ENCODE measurements around the gene MYMX.

DNA sequence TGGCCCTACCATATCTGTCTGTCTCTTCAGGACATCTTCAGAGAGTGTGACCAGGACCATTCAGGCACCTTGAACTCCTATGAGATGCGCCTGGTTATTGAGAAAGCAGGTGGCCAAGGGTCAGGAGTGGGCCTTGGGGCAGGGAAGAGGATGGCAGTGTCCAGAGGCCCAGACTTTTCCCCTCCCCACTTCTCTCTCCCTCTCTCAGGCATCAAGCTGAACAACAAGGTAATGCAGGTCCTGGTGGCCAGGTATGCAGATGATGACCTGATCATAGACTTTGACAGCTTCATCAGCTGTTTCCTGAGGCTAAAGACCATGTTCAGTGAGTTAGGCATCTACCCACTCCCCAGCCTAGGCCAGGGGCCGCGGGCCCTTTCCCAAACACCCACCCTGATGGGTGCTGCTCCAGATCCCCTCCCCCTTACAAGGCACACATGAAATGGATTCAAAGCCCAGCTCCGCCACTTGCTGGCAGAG lies 33.8 kb upstream of the MYMX start:
- TF ChIP-seq, protein P1, sequence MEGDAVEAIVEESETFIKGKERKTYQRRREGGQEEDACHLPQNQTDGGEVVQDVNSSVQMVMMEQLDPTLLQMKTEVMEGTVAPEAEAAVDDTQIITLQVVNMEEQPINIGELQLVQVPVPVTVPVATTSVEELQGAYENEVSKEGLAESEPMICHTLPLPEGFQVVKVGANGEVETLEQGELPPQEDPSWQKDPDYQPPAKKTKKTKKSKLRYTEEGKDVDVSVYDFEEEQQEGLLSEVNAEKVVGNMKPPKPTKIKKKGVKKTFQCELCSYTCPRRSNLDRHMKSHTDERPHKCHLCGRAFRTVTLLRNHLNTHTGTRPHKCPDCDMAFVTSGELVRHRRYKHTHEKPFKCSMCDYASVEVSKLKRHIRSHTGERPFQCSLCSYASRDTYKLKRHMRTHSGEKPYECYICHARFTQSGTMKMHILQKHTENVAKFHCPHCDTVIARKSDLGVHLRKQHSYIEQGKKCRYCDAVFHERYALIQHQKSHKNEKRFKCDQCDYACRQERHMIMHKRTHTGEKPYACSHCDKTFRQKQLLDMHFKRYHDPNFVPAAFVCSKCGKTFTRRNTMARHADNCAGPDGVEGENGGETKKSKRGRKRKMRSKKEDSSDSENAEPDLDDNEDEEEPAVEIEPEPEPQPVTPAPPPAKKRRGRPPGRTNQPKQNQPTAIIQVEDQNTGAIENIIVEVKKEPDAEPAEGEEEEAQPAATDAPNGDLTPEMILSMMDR (IDR thresholded peaks at IDR 0.05; ENCODE audit: borderline replicate concordance, extremely low read depth, low read length, poor library complexity, severe bottlenecking), result no peak
- no peak for TF ChIP-seq EZH2 (IDR thresholded peaks at IDR 0.05; ENCODE audit: borderline replicate concordance, low read depth, low read length, severe bottlenecking)

All from DND-41 (cell line).